ENCODE measurements around the gene EXOC4.

- TF ChIP-seq ZNF10 (tag by site-specific recombination; IDR thresholded peaks at IDR 0.05) (no peak), HOXD13 (CRISPR knock-in tag; IDR thresholded peaks at IDR 0.05; ENCODE audit: borderline replicate concordance) (no peak), ZNF701 (tag by site-specific recombination; IDR thresholded peaks at IDR 0.05) (no peak), ZNF221 (tag by site-specific recombination; IDR thresholded peaks at IDR 0.05; ENCODE audit: borderline replicate concordance) (no peak), HOXA7 (CRISPR knock-in tag; IDR thresholded peaks at IDR 0.05; ENCODE audit: borderline replicate concordance) (no peak), ZNF830 (tag by site-specific recombination; IDR thresholded peaks at IDR 0.05; ENCODE audit: low read depth) (no peak), ZNF174 (tag by site-specific recombination; IDR thresholded peaks at IDR 0.05) (no peak), ZNF214 (tag by site-specific recombination; IDR thresholded peaks at IDR 0.05; ENCODE audit: borderline replicate concordance) (no peak), PBX3 (CRISPR knock-in tag; IDR thresholded peaks at IDR 0.05) (no peak), ZNF777 (tag by site-specific recombination; IDR thresholded peaks at IDR 0.05; ENCODE audit: borderline replicate concordance) (no peak), ZBTB26 (tag by site-specific recombination; optimal IDR thresholded peaks at IDR 0.05) (no peak), ZBTB11 (tag by site-specific recombination; conservative IDR thresholded peaks at IDR 0.05; ENCODE audit: low read depth) (no peak)
- TF ChIP-seq, protein P1, sequence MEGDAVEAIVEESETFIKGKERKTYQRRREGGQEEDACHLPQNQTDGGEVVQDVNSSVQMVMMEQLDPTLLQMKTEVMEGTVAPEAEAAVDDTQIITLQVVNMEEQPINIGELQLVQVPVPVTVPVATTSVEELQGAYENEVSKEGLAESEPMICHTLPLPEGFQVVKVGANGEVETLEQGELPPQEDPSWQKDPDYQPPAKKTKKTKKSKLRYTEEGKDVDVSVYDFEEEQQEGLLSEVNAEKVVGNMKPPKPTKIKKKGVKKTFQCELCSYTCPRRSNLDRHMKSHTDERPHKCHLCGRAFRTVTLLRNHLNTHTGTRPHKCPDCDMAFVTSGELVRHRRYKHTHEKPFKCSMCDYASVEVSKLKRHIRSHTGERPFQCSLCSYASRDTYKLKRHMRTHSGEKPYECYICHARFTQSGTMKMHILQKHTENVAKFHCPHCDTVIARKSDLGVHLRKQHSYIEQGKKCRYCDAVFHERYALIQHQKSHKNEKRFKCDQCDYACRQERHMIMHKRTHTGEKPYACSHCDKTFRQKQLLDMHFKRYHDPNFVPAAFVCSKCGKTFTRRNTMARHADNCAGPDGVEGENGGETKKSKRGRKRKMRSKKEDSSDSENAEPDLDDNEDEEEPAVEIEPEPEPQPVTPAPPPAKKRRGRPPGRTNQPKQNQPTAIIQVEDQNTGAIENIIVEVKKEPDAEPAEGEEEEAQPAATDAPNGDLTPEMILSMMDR (tag by site-specific recombination; IDR thresholded peaks at IDR 0.05): no peak
- TF ChIP-seq, protein P2, sequence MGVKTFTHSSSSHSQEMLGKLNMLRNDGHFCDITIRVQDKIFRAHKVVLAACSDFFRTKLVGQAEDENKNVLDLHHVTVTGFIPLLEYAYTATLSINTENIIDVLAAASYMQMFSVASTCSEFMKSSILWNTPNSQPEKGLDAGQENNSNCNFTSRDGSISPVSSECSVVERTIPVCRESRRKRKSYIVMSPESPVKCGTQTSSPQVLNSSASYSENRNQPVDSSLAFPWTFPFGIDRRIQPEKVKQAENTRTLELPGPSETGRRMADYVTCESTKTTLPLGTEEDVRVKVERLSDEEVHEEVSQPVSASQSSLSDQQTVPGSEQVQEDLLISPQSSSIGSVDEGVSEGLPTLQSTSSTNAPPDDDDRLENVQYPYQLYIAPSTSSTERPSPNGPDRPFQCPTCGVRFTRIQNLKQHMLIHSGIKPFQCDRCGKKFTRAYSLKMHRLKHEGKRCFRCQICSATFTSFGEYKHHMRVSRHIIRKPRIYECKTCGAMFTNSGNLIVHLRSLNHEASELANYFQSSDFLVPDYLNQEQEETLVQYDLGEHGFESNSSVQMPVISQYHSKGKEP (tag by site-specific recombination; IDR thresholded peaks at IDR 0.05): no peak
These were observed 710.8 kb downstream of the EXOC4 start for GRCh38 chr7:133963629-133964028.
